HG03139 (cell line): ENCODE measurements around the gene SLC25A38.

Experiments
- ATAC-seq: cut with Tn5 transposase; IDR thresholded peaks from one replicate; pipeline ENCODE4 v1.9.1; 2021; ENCODE audit not compliant: unreplicated experiment

The SLC25A38 gene

GRCh38 chr3:39432342-39432741, 49.2 kb downstream of the SLC25A38 start:
- ATAC-seq = no peak

- no peak for ATAC-seq
Observed at GRCh38 chr3:39433642-39434041, 50.5 kb downstream of the SLC25A38 start.

GRCh38 chr3:39434574-39434973, 51.4 kb downstream of the SLC25A38 start:
- ATAC-seq = no peak

- no peak for ATAC-seq
Observed at GRCh38 chr3:39435006-39435748, 52.0 kb downstream of the SLC25A38 start.

GRCh38 chr3:39438880-39439279, 55.7 kb downstream of the SLC25A38 start:
- ATAC-seq = no peak

- no peak for ATAC-seq
Observed at GRCh38 chr3:39440316-39440715, 57.1 kb downstream of the SLC25A38 start.

GRCh38 chr3:39443530-39443929, 60.4 kb downstream of the SLC25A38 start:
- ATAC-seq = no peak

- no peak for ATAC-seq
Observed at GRCh38 chr3:39445927-39446326, 62.8 kb downstream of the SLC25A38 start.

GRCh38 chr3:39446444-39446843, 63.3 kb downstream of the SLC25A38 start:
- ATAC-seq = no peak
